Common myeloid progenitor, CD34-positive (primary cell): ENCODE data around the gene OR1E2.
"Not testable (repeated sequence)": the region's sequence is repeated elsewhere in the genome, so short reads cannot be mapped to it uniquely, and the experiment has no call there.

Source experiments
- CTCF ChIA-PET: fragments of 350-600 bp; sonication (Branson Sonifier 250); formaldehyde crosslinking; loops from one replicate; lab custom pipeline; 2021; ENCODE audit warnings: antibody characterized with exemption; lab: Charles Lee
- POLR2A ChIA-PET: fragments of 350-600 bp; sonication (Branson Sonifier 250); formaldehyde crosslinking; loops from one replicate; lab custom pipeline; 2021; ENCODE audit warnings: antibody characterized with exemption; lab: Charles Lee
- DNase-seq, 3 donors: peaks; one replicate each; pipeline versions ENCODE4 v3.0.0 to v3.0.0-alpha.2; 2013
- H3K27ac ChIP-seq, 2 experiments: 1 replicate in 1 of 2; 2 replicates in 1 of 2; pipeline ENCODE4 v1.7.0; 2013; ENCODE audit warnings: inconsistent platforms in 2 of 2, low read length in 2 of 2, mild to moderate bottlenecking in 2 of 2, low read depth in 1 of 2, moderate library complexity in 1 of 2; ENCODE audit not compliant: severe bottlenecking in 2 of 2, insufficient read depth in 1 of 2, poor library complexity in 1 of 2
- H3K27me3 ChIP-seq, 5 experiments: replicated peaks in 2 of 5; 1 replicate in 3 of 5; 2 replicates in 2 of 5; pipeline versions ENCODE4 v1.6.1 to v1.7.0; 2013; ENCODE audit warnings: low read length in 4 of 5, mild to moderate bottlenecking in 2 of 5, moderate library complexity in 2 of 5, inconsistent platforms in 1 of 5; ENCODE audit not compliant: insufficient read depth in 5 of 5, control insufficient read depth in 4 of 5
- H3K36me3 ChIP-seq, 4 experiments: 1 replicate in 2 of 4; 2 replicates in 2 of 4; pipeline versions ENCODE4 v1.6.1 to v1.7.0; 2013; ENCODE audit warnings: low read length in 3 of 4, control low read depth in 1 of 4, mild to moderate bottlenecking in 1 of 4; ENCODE audit not compliant: control insufficient read depth in 4 of 4, insufficient read depth in 4 of 4
- H3K4me1 ChIP-seq, 4 experiments: 1 replicate in 3 of 4; 2 replicates in 1 of 4; pipeline versions ENCODE4 v1.6.1 to v1.7.1; 2013; ENCODE audit warnings: low read length in 3 of 4, mild to moderate bottlenecking in 3 of 4, control low read depth in 1 of 4, inconsistent platforms in 1 of 4, moderate library complexity in 1 of 4; ENCODE audit not compliant: control insufficient read depth in 4 of 4, insufficient read depth in 4 of 4; ENCODE audit errors: control extremely low read depth in 1 of 4
- H3K4me3 ChIP-seq, 7 experiments: 1 replicate in 4 of 7; 2 replicates in 3 of 7; pipeline versions ENCODE4 v1.5.1 to v1.7.0; 2013; ENCODE audit warnings: mild to moderate bottlenecking in 7 of 7, low read length in 6 of 7, moderate library complexity in 6 of 7, inconsistent platforms in 2 of 7, low read depth in 2 of 7, control low read depth in 1 of 7; ENCODE audit not compliant: insufficient read depth in 4 of 7, control insufficient read depth in 1 of 7; ENCODE audit errors: extremely low read depth in 1 of 7
- H3K9me3 ChIP-seq, 5 experiments: 1 replicate in 4 of 5; 2 replicates in 1 of 5; pipeline versions ENCODE4 v1.6.1 to v1.7.1; 2013; ENCODE audit warnings: low read length in 4 of 5, mild to moderate bottlenecking in 2 of 5, inconsistent platforms in 1 of 5, low read depth in 1 of 5, moderate library complexity in 1 of 5; ENCODE audit not compliant: control insufficient read depth in 4 of 5, insufficient read depth in 2 of 5; ENCODE audit errors: control extremely low read depth in 1 of 5
- WGBS: methylation state at CpG from one replicate; pipeline ENCODE4 v1.1.5; 2013; ENCODE audit not compliant: insufficient coverage; 5-methylcytosine and 5-hydroxymethylcytosine counted together

Gene OR1E2

DNA sequence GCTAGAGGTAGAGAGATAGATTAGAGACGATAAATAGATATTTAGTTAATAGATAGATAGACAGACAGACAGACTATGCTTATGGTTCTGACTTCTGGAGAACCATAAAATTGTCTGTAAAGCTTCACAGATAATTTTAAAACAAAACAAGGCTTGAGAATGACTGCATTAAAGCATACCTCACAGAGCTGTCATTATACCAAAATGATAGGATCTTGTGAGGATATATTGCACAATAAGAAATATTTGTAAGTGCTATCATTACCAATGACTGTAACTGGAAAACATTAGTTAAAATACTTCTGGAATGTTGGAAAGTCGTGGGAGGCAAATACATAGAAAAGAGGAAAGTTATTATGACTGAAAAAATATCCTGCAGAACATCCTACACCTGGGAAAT lies 31.9 kb downstream of the OR1E2 start:
- no peak overlapping the region for H3K27ac ChIP-seq
- ChIA-PET CTCF (no interaction called here), POLR2A (no interaction called here)
- no peaks in the 10 kb centered on the region for H3K9me3 ChIP-seq
- H3K4me1 ChIP-seq: no peaks in the 10 kb centered on the region
- peaks cover 0 to 2% (median 0%) of the 10 kb centered on the region in 5 experiments for H3K27me3 ChIP-seq
- H3K36me3 ChIP-seq: no peaks in the 10 kb centered on the region
- DNase-seq: no peak
- H3K4me3 ChIP-seq: no peak overlapping the region
- no CpG with 5 or more reads among the region's 2 CpGs for WGBS

GRCh38 chr17:3400055-3400454 lies 33.6 kb downstream of the OR1E2 start:
- ChIA-PET CTCF (no interaction called here), POLR2A (no interaction called here)
- no peak overlapping the region for H3K27ac ChIP-seq
- H3K9me3 ChIP-seq: no peaks in the 10 kb centered on the region
- H3K36me3 ChIP-seq: no peaks in the 10 kb centered on the region
- H3K4me3 ChIP-seq: no peak overlapping the region
- no peaks in the 10 kb centered on the region for H3K4me1 ChIP-seq
- WGBS: 88% methylated on average over 6 of the region's 6 CpGs
- DNase-seq: peak in 1 of 3 donors; percentile 8
- peaks cover 0 to 2% (median 0%) of the 10 kb centered on the region in 5 experiments for H3K27me3 ChIP-seq

GRCh38 chr17:3398310-3398709 lies 35.3 kb downstream of the OR1E2 start, which contains the start of gene OR1E1:
TSS of gene OR1E1 (minus strand) at chr17:3398410. CDS start at chr17:3398410, 0 bp downstream.
- no peak within 1 kb of the TSS for H3K27ac ChIP-seq
- no peak for DNase-seq
- ChIA-PET CTCF (no interaction called here), POLR2A (no interaction called here)
- H3K27me3 ChIP-seq: peaks cover 0 to 2% (median 0%) of the 10 kb centered on the region in 5 experiments
- no peak within 1 kb of the TSS for H3K4me3 ChIP-seq
- H3K4me1 ChIP-seq: no peaks in the 10 kb centered on the region
- WGBS: no CpG with 5 or more reads among the region's 1 CpG
- no peaks in the 10 kb centered on the region for H3K9me3 ChIP-seq
- no peaks in the 10 kb centered on the region for H3K36me3 ChIP-seq

GRCh38 chr17:3397801-3398200 lies 35.8 kb downstream of the OR1E2 start:
- WGBS: 44% methylated on average over 6 of the region's 7 CpGs
- H3K27me3 ChIP-seq, H3K27ac ChIP-seq, POLR2A ChIA-PET, H3K36me3 ChIP-seq, H3K4me1 ChIP-seq, CTCF ChIA-PET, H3K9me3 ChIP-seq, H3K4me3 ChIP-seq: not testable (repeated sequence)
- DNase-seq: peak; percentile 7 to 71 (median 62)

- Histone ChIP-seq H3K4me3 (no peak overlapping the region), H3K27ac (no peak overlapping the region), H3K9me3 (peaks cover 0 to 6% (median 1%) of the 10 kb centered on the region in 5 experiments), H3K4me1 (peaks cover 0 to 7% (median 2%) of the 10 kb centered on the region in 4 experiments), H3K27me3 (peaks cover 0 to 34% (median 7%) of the 10 kb centered on the region in 5 experiments), H3K36me3 (no peaks in the 10 kb centered on the region)
- CTCF ChIA-PET: interaction anchor here (0.9 kb wide), 1 partner anchor 13 kb away, joined by 3 read pairs; no protein-coding TSS in a partner anchor
- DNase-seq: no peak
- POLR2A ChIA-PET: interaction anchor here (0.5 kb wide), 1 partner anchor 143 kb away, joined by 3 read pairs; no protein-coding TSS in a partner anchor
- 78% methylated on average over 1 of the region's 4 CpGs for WGBS
These were observed 43.9 kb downstream of the OR1E2 start for GRCh38 chr17:3389791-3390190.

DNA sequence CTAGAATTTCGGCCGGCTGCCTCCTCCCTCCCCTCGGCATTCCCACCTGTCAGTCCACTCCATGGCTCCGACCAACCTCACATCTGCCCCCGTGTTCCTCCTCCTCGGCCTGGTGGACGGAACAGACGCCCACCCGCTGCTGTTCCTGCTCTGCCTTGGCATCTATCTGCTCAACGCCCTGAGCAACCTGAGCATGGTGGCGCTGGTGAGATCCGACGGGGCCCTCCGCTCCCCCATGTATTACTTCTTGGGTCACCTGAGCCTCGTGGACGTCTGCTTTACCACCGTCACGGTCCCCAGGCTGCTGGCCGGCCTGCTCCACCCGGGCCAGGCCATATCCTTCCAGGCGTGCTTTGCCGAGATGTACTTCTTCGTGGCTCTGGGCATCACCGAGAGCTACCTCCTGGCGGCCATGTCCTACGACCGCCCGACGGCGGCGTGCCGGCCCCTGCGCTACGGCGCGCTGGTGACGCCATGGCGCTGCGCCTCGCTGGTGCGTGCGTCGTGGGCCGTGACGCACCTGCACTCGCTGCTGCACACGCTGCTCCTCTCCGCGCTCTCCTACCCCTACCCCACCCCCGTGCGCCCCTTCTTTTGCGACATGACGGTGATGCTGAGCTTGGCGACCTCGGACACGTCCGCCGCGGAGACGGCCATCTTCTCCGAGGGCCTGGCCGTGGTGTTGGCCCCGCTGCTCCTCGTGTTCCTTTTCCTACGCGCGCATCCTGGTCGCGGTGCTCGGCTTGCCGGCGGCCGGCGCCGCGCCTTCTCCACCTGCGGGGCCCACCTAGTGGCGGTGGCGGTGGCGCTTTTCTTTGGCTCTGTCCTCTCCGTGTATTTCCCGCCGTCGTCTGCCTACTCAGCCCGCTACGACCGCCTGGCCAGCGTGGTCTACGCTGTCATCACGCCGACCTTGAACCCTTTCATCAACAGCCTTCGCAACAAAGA lies 47.5 kb downstream of the OR1E2 start, which contains the start of gene OR3A2:
Gene OR3A2 (minus strand): TSS at position 440 of the 948 bp plus-strand sequence.
- Histone ChIP-seq H3K4me3 (peak within 1 kb of the TSS in 4 of 7 experiments; percentile 4 to 66 (median 52)), H3K27me3 (peaks cover 0 to 39% (median 7%) of the 10 kb centered on the region in 5 experiments), H3K9me3 (peaks cover 0 to 4% (median 1%) of the 10 kb centered on the region in 5 experiments), H3K36me3 (no peaks in the 10 kb centered on the region), H3K4me1 (peaks cover 0 to 7% (median 2%) of the 10 kb centered on the region in 4 experiments), H3K27ac (no peak within 1 kb of the TSS)
- CTCF ChIA-PET: no interaction called here
- POLR2A ChIA-PET: no interaction called here
- 33% methylated on average over 82 of the region's 92 CpGs for WGBS
- DNase-seq: peak; percentile 44 to 81 (median 57)
